ENCODE results near the gene VAV1.

DNA sequence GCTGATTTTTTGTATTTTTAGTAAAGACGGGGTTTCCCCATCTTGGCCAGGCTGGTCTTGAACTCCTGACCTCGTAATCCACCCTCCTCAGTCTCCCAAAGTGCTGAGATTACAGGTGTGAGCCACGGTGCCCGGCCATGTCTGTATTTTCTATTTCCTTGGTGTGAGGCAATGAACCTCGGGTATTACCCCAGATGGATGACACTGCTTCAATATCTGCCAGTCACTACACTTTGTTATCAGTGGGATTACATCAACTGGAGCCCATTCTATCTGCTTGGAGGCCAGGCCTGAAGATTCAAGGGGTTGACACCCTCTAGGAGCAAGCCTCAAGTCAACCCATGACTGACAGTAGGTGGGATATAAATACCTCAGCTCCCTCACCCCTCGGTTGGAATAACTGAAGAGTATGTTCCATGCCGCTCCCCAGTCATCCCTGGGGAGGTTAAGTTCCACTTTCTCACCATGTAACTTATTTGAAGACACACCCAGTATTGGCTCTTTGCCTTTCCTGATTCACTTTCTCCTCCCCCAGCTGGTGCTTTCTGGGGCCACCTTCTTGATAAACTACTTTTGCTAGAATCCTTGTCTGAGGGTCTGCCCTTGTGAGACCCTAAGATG, 113.9 kb downstream of the VAV1 start:
- TF ChIP-seq, protein P1, sequence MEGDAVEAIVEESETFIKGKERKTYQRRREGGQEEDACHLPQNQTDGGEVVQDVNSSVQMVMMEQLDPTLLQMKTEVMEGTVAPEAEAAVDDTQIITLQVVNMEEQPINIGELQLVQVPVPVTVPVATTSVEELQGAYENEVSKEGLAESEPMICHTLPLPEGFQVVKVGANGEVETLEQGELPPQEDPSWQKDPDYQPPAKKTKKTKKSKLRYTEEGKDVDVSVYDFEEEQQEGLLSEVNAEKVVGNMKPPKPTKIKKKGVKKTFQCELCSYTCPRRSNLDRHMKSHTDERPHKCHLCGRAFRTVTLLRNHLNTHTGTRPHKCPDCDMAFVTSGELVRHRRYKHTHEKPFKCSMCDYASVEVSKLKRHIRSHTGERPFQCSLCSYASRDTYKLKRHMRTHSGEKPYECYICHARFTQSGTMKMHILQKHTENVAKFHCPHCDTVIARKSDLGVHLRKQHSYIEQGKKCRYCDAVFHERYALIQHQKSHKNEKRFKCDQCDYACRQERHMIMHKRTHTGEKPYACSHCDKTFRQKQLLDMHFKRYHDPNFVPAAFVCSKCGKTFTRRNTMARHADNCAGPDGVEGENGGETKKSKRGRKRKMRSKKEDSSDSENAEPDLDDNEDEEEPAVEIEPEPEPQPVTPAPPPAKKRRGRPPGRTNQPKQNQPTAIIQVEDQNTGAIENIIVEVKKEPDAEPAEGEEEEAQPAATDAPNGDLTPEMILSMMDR (IDR thresholded peaks at IDR 0.05; ENCODE audit: insufficient read depth, low read length, poor library complexity, severe bottlenecking) = no peak
- TF ChIP-seq EZH2phosphoT487 (conservative IDR thresholded peaks at IDR 0.05; ENCODE audit: low read length) = no peak

Measured in SU-DHL-6 (cell line).